Right lobe of liver (tissue), 6 donors: ENCODE results near the gene PIK3R2. TPM values are rescaled to one million over a fixed set of nuclear protein-coding genes. Genes with fewer than 3 reads are reported as not detected.
A peak's percentile ranks its signal among the peaks of the same experiment; 100 is the strongest.

Experiments used
- ATAC-seq, 4 donors: fragments of 200-7000 bp; cut with Tn5 transposase; one replicate each; pipeline ENCODE4 v1.9.1; 2020; ENCODE audit warnings: mild to moderate bottlenecking in 4 of 4, moderate library complexity in 4 of 4
- DNase-seq, 3 donors: peaks; one replicate each; pipeline ENCODE4 v3.0.0-alpha.2; 2020
- H3K27ac ChIP-seq, 3 donors: fragments of 200-600 bp; one replicate each; pipeline ENCODE4 v1.8.0; 2022
- H3K27me3 ChIP-seq, 2 donors: fragments of 200-600 bp; one replicate each; pipeline ENCODE4 v1.8.0; 2022
- H3K36me3 ChIP-seq, 4 donors: fragments of 200-600 bp; sonication (generic) in 1 of 4; one replicate each; pipeline versions ENCODE4 v1.5.1 to v1.8.0; 2017 to 2022; ENCODE audit warnings: control low read depth in 1 of 4
- H3K4me1 ChIP-seq, 4 donors: fragments of 200-600 bp; sonication (generic) in 1 of 4; one replicate each; pipeline versions ENCODE4 v1.5.1 to v1.8.0; 2017 to 2022; ENCODE audit warnings: control low read depth in 1 of 4
- H3K4me3 ChIP-seq, 3 donors: fragments of 200-600 bp; one replicate each; pipeline ENCODE4 v1.8.0; 2022
- H3K9me3 ChIP-seq, 4 donors: fragments of 200-600 bp; sonication (generic) in 1 of 4; one replicate each; pipeline versions ENCODE4 v1.5.1 to v1.8.0; 2017 to 2022; ENCODE audit warnings: control low read depth in 1 of 4
- CTCF ChIP-seq, 4 donors: fragments of 200-600 bp in 3 of 4; fragments of 450-650 bp in 1 of 4; IDR thresholded peaks; one replicate each; pipeline versions ENCODE4 v1.5.1 to v1.8.0; 2016 to 2022; ENCODE audit warnings: antibody characterized with exemption in 4 of 4, mild to moderate bottlenecking in 2 of 4
- POLR2A ChIP-seq: fragments of 450-650 bp; IDR thresholded peaks from one replicate; pipeline ENCODE4 v1.6.1; 2017; ENCODE audit warnings: antibody characterized with exemption, mild to moderate bottlenecking
- WGBS: methylation state at CpG from one replicate; pipeline ENCODE4 v1.1.6; 2018; ENCODE audit warnings: low coverage, low lambda C conversion rate; ENCODE audit not compliant: insufficient coverage; ENCODE audit errors: missing lambda C conversion rate; 5-methylcytosine and 5-hydroxymethylcytosine counted together
- intact Hi-C, 2 donors: fragments of 100-400 bp; cut with DNase I; formaldehyde crosslinking; loops; one replicate each; pipeline versions ENCODE4 v1.11.2 to v1.14.1; 2022
- total RNA-seq, 6 experiments: library from RNA; depleted of rRNA in 2 of 6; stranded (reverse); fragments of >200 nt in 2 of 6; fragmentation: NEBNext Ultra II Directional in 3 of 6; extraction: Animal tissue kit (Norgen Biotek cat#: 25700) in 3 of 6; gene quantifications; one replicate each; pipeline versions ENCODE4 v1.1.0 to v1.2.4, GENCODE V29; 2016 to 2023
- donor health status: DM: no; HTN: yes; CAD: no.
- donor health status: DM: no; HTN: no; CAD: no.
- donor health status: DM: no; HTN: no; CAD: no.
- donor health status: DM: no; HTN: yes; CAD: no.
- donor health status: DM: no; HTN: yes; CAD: no.

The PIK3R2 gene
- total RNA-seq, 6 experiments from 2014 or later: 11.1 to 21.4 (median 14.6) TPM

- Histone ChIP-seq H3K27me3 (no peaks in the 10 kb centered on the region), H3K27ac (peak overlapping the region; percentile 15 to 57 (median 43)), H3K4me1 (peaks cover 0 to 13% (median 2%) of the 10 kb centered on the region in 4 donors), H3K4me3 (no peak overlapping the region), H3K9me3 (no peaks in the 10 kb centered on the region), H3K36me3 (peaks cover 0 to 36% (median 9%) of the 10 kb centered on the region in 4 donors)
- intact Hi-C loops: no loop called here
- DNase-seq: peak in 1 of 3 donors; percentile 62
- 46% methylated on average over 12 of the region's 16 CpGs for WGBS
- ATAC-seq: peak in 2 of 4 donors; percentile 1 to 3
- peak; percentile 54 for TF ChIP-seq POLR2A
- TF ChIP-seq CTCF (IDR thresholded peaks at IDR 0.05): no peak
These were observed 17.8 kb downstream of the PIK3R2 start for GRCh38 chr19:18170714-18171255.

- WGBS: 69% methylated on average over 4 of the region's 8 CpGs
- intact Hi-C loops: no loop called here
- Histone ChIP-seq H3K9me3 (no peaks in the 10 kb centered on the region), H3K4me1 (peaks cover 0 to 13% (median 2%) of the 10 kb centered on the region in 4 donors), H3K27me3 (no peaks in the 10 kb centered on the region), H3K27ac (peak overlapping the region; percentile 6 to 70 (median 22)), H3K36me3 (peaks cover 0 to 27% (median 6%) of the 10 kb centered on the region in 4 donors), H3K4me3 (no peak overlapping the region)
- no peak for ATAC-seq
- DNase-seq: no peak
- TF ChIP-seq CTCF (IDR thresholded peaks at IDR 0.05) (no peak), POLR2A (no peak)
These were observed 18.8 kb downstream of the PIK3R2 start for GRCh38 chr19:18171605-18172327.

- DNase-seq: no peak
- no peak for ATAC-seq
- H3K4me1 ChIP-seq: peaks cover 0 to 13% (median 2%) of the 10 kb centered on the region in 4 donors
- H3K9me3 ChIP-seq: no peaks in the 10 kb centered on the region
- no peak overlapping the region for H3K4me3 ChIP-seq
- H3K36me3 ChIP-seq: peaks cover 0 to 20% (median 3%) of the 10 kb centered on the region in 4 donors
- intact Hi-C loops: no loop called here
- no peaks in the 10 kb centered on the region for H3K27me3 ChIP-seq
- TF ChIP-seq POLR2A (no peak), CTCF (IDR thresholded peaks at IDR 0.05) (no peak)
- H3K27ac ChIP-seq: peak overlapping the region in 2 of 3 donors; percentile 22 to 70
- 83% methylated on average over 1 of the region's 7 CpGs for WGBS
These were observed 19.5 kb downstream of the PIK3R2 start for GRCh38 chr19:18172331-18173053.

- Histone ChIP-seq H3K4me1 (peaks cover 0 to 13% (median 2%) of the 10 kb centered on the region in 4 donors), H3K27ac (peak overlapping the region; percentile 48 to 82 (median 70)), H3K9me3 (no peaks in the 10 kb centered on the region), H3K4me3 (peak overlapping the region in 2 of 3 donors; percentile 72 to 75), H3K36me3 (peaks cover 0 to 15% (median 2%) of the 10 kb centered on the region in 4 donors), H3K27me3 (no peaks in the 10 kb centered on the region)
- no peak for TF ChIP-seq CTCF (IDR thresholded peaks at IDR 0.05)
- TF ChIP-seq POLR2A: no peak
- DNase-seq (peak in 2 of 3 donors; percentile 74 to 80), ATAC-seq (peak; percentile 8 to 24 (median 14))
- intact Hi-C loops: no loop called here
- 49% methylated on average over 9 of the region's 18 CpGs for WGBS
These were observed 20.1 kb downstream of the PIK3R2 start for GRCh38 chr19:18173054-18173571.
